Renal cortex interstitium (tissue), 15 donors: ENCODE measurements around the gene TNKS1BP1. TPM values are rescaled to one million over a fixed set of nuclear protein-coding genes. Genes with fewer than 3 reads are reported as not detected.
"Not testable (repeated sequence)": the region's sequence is repeated elsewhere in the genome, so short reads cannot be mapped to it uniquely, and the experiment has no call there.

ENCODE experiments used
- DNase-seq, 11 donors: peaks; one replicate each; pipeline ENCODE4 v3.0.0-alpha.2; 2013; ENCODE audit warnings: low read depth in 9 of 11, low spot score in 4 of 11; ENCODE audit errors: extremely low read depth in 1 of 11
- long read RNA-seq, 16 experiments: transcript quantifications; one replicate each; lab custom pipeline, GENCODE V29; 2026
- polyA plus RNA-seq, 3 donors: library from polyadenylated mRNA; unstranded; fragments of 120-200 nt; gene quantifications; one replicate each; pipeline ENCODE4 v1.2.1, GENCODE V29; 2013; ENCODE audit not compliant: insufficient read length in 3 of 3

The TNKS1BP1 gene
- 10 to 100 TPM; 64.2 to 73.0 (median 66.0) TPM for polyA plus RNA-seq
- long read RNA-seq, donor 1, partial matches to known transcripts, result 13 of 16 reads
- long read RNA-seq, donor 1, other reads (novel, unspliced or antisense), result 0 of 16 reads
- long read RNA-seq, donor 2, partial matches to known transcripts, result 37 of 39 reads
- long read RNA-seq, donor 2, other reads (novel, unspliced or antisense), result 0 of 39 reads
- long read RNA-seq, donor 3, partial matches to known transcripts, result 35 of 37 reads
- long read RNA-seq, donor 3, other reads (novel, unspliced or antisense), result 0 of 37 reads
- long read RNA-seq, donor 4, full-length matches to known transcripts, result 2 of 2 reads
- long read RNA-seq, donor 4, partial matches to known transcripts, result 0 of 2 reads
- long read RNA-seq, donor 4, other reads (novel, unspliced or antisense), result 0 of 2 reads
- long read RNA-seq, donor 5, result 0 reads
- long read RNA-seq, donor 6, partial matches to known transcripts, result 49 of 51 reads
- long read RNA-seq, donor 6, other reads (novel, unspliced or antisense), result 0 of 51 reads
- long read RNA-seq, donor 7, full-length matches to known transcripts, result 3 of 41 reads
- long read RNA-seq, donor 7, partial matches to known transcripts, result 38 of 41 reads
- long read RNA-seq, donor 7, other reads (novel, unspliced or antisense), result 0 of 41 reads
- long read RNA-seq, donor 8, partial matches to known transcripts, result 45 of 52 reads
- long read RNA-seq, donor 8, other reads (novel, unspliced or antisense), result 0 of 52 reads
- long read RNA-seq, donor 9, partial matches to known transcripts, result 6 of 8 reads
- long read RNA-seq, donor 9, other reads (novel, unspliced or antisense), result 0 of 8 reads
- long read RNA-seq, donor 10, partial matches to known transcripts, result 35 of 36 reads
- long read RNA-seq, donor 10, other reads (novel, unspliced or antisense), result 0 of 36 reads
- long read RNA-seq, donor 11, partial matches to known transcripts, result 15 of 16 reads
- long read RNA-seq, donor 11, other reads (novel, unspliced or antisense), result 0 of 16 reads
- long read RNA-seq, donor 12, partial matches to known transcripts, result 0 of 2 reads
- long read RNA-seq, donor 12, other reads (novel, unspliced or antisense), result 0 of 2 reads
- long read RNA-seq, donor 13, result 0 reads
- long read RNA-seq, donor 14, partial matches to known transcripts, result 6 of 7 reads
- long read RNA-seq, donor 14, other reads (novel, unspliced or antisense), result 0 of 7 reads
- long read RNA-seq, donor 15, partial matches to known transcripts, result 5 of 6 reads
- long read RNA-seq, donor 15, other reads (novel, unspliced or antisense), result 0 of 6 reads
- long read RNA-seq, donor 16, partial matches to known transcripts, result 69 of 72 reads
- long read RNA-seq, donor 16, other reads (novel, unspliced or antisense), result 0 of 72 reads

DNA sequence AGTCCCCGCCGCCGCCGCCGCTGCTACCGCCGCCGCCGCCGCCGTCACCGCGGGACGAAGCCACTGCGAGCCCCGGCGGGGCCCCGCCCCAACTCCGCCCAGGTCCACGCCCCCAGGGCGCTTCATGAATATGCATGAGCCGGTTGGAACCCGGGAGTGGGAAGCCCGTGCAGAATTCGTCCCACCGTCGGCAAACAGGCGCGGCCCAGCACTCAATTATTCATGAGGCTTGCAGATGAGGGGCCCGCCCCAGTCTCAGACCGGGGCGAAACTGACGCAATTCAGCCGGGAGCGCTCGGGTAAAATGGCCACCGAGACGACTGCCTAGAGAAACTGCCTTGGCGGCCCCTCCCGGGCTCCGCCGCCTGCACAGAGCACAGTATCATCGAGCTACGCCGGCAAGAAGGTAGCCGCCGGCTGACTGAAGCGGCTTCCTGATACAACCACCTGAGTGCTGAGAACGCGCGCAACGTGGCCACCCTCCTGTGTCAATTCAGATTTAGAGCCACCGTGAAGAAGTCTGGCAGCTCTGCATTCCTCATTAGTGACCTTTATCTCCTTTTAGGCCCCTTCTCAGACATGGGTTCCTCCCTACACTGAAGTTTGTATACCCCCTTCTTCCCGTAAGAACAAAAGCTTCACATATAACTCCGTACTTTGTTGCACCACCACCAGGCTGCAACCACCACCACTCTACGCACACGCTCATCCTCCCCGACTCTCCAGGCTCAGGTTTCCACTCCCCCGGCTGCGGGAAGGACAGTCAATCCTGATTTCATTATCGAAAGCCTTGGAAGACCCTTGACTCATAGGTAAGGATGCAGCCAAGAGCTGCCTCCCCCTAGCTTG is at the start of gene TNKS1BP1:
Gene TNKS1BP1, minus strand, starts transcription at position 67 of the 849 bp plus-strand sequence. CDS start 3,067 bp downstream, outside the sequence.
- DNase-seq, result peak; percentile 81 to 96 (median 92)

- DNase-seq, result no peak
Measured at GRCh38 chr11:57373146-57373545, 48.4 kb upstream of the TNKS1BP1 start.

DNA sequence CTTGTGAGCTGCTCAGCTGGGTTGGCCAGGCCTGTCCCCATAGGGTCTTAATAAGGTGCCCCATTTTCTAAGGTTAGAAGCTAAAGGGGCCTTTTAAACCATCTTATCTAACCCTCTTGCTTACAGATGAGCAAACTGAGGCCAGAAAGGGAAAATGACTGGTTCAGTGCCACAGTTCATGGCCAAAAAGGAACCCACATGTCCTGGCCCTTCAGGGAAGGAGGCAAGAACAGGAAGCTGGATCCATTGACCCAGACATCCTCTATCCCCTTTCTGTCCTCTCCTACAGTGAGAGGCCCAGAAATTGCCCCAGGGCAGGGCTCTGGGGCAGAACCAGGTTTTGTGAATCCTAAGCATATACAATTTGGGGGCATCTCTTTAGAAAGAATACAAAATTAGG is 46.2 kb upstream of the TNKS1BP1 start:
- no peak for DNase-seq

DNA sequence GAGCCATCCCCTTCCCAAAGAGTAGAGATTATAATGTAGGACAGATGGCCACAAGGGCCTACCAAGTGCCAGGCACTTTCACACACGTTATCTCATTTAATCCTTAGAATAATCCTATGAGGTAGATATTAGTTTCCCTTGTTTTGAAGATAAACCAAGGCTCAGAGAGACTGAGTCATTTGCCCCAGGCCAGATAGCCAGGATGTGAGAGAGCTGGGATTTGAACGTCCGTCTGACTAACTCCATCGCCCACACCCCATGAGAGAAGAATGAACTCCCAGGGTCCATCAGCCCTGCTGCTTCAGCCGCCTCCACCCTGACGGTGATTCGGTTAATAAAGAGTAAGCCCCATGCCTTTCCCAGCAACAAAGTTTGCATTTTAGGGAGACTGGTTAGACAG is 45.5 kb upstream of the TNKS1BP1 start:
- DNase-seq, result no peak

DNA sequence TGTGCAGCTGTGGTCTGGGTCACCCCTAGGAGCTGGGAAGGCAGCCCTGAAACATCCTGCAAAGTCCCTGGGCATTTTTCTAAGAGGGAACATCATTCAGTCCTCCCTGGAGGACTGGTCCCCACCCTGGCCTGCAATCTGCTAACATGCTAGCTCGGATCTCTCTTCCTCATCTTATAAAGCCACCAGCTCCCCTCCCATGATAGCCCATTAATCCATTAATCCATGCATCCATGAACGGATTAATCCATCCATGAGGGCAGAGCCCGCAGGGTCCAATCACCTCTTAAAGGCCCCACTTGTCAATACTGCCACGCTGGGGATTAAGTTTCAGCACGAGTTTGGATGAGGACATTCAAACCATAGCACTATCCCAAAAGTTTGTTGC is 44.1 kb upstream of the TNKS1BP1 start:
- DNase-seq, result no peak

DNA sequence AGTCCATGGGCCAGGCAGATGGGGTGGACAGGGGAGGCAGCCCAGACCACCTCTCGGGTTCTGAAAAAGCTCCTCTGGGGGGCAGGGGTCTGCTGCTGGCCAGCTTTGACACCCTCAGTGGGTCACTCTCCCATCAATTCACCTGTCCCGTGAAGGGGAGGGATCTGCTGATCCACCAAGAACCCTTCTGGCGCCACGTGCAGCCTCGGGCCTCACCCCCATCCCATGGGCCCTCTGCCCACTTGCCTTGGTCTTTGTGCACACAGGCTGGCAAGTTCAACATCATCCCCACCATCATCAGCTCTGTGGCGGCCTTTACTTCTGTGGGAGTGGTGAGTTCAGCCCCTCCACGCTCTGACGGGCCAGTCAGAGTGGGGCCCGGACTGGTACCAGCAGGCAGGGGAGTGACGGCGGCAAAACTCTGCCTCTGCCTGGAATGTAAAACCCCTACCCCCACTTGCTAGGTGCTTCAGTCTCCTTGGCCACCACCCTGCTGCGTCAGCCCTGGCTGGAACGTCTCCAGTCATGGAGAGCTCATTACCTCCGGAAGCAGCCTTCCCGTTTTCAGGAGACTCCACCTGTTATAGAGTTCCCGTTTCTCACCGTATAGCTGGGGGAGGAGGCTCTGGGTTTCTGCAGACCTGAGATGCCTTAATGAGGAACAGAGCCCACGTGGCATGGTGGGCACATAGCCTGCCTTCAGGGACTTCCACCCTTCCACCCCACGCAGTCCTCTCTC is 43.5 kb upstream of the TNKS1BP1 start:
- DNase-seq, result no peak

DNA sequence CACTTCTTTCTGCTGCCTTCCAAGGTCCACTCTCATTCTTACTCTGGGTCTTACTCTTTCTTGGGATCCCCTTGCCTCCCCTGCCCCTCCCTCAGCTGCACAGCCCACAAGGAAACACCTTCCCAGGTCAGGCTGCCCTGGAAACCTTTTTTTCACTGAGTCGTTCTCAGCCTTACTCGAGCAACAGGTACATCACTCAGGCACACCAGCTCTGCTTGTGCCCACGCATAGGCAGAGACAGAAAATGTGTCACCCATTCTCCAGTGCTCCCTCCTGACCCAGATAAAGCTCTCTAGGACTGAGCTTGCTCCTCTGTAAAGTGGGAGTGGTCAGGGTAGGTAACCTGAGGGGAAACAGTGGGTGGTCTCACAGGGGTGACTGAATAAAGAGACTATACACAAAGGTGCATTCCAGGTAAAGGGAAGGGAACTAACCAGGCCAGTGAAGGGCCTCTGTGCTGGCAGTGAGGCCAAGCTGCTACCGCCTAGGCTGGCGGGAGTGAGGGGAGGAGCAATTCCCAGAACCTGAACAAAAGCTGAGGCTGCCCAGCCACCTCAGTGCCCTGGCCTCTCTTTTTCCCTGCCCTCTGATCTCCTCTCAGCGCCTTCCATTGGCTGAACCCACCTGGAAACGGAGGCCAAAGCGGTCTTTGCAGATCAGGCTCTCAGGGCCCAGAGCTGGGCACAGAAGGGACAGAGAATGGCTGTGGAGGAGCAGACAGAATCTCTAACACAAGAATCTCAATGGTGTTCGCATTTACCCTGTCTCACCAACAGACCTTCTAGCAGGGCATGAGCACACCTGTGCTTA is 40.3 kb upstream of the TNKS1BP1 start:
- DNase-seq, result no peak

GRCh38 chr11:57363131-57364080 is 38.7 kb upstream of the TNKS1BP1 start:
- no peak for DNase-seq

GRCh38 chr11:57361926-57362325 is 37.2 kb upstream of the TNKS1BP1 start:
- DNase-seq, result no peak

DNA sequence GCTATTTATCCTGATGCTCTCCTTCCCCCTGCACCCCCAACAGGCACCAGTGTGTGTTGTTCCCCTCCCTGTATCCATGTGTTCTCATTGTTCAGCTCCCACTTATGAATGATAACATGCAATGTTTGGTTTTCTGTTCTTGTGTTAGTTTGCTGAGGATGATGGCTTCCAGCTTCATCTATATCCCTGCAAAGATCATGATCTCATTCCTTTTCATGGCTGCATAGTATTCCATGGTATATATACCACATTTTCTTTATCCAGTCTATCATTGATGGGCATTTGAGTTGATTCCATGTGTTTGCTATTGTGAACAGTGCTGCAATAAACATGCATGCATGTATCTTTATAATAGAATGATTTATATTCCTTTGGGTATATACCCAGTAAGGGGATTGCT is 36.7 kb upstream of the TNKS1BP1 start:
- not testable (repeated sequence) for DNase-seq

DNA sequence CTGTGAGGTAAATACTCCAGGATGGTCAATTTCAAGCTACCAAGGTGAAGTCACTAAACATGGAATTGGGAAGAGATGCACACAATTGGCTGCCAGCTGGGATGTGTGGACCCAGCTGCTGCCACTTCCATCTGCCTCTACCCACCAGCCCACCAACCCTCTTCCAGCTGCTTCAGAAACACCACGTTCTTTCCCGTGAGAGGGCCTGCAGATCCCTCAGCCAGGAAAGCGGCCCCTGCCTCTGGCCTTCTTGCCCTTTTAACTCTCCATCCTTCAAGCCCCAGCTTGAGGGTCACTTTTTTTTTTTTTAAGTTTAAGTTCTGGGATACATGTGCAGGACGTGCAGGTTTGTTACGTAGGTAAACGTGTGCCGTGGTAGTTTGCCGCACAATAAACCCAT is 36.2 kb upstream of the TNKS1BP1 start:
- DNase-seq, result no peak

GRCh38 chr11:57359896-57360690 is 35.3 kb upstream of the TNKS1BP1 start:
- DNase-seq, result no peak

DNA sequence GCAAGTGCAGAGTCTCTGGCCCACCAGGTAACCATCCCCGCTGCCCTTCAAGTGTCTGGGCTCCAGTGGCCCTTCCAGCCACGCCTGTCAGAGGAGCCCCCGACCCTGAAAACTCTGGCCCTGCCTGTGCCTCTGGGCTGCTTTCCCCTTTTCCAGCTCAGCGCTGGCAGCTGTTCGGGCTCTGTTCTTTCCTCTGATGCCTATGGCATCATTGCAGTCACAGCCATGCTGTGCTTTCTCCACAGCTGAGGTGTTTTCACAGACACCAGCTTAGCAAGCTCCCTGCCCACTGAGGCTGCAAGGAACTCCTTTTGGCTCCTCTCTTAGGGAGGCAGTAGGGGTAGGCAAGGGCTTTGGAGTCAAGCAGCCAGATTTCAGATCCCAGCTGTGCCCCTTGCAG is 34.6 kb upstream of the TNKS1BP1 start:
- no peak for DNase-seq

DNA sequence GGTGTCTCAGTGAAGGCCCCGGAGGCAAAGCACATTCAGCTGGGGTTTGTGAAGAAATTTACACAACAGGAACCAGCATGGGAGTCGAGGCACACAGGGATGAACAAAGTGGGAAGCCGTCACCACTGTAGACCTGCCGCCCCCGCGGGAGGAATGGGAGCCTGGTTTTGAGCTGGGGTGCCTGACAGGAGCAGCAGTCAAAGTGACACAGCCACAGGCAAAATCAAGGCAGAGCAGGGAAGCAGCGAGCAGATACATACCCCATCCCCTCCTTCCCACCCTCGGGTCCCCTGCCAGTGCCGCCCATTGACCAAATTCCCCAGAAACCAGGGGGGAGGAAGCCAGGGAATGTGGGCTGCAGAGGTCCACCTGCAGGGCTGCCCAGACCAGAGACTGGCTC is 34.2 kb upstream of the TNKS1BP1 start:
- DNase-seq, result no peak

- no peak for DNase-seq
Measured at GRCh38 chr11:57358543-57358961, 33.8 kb upstream of the TNKS1BP1 start.
